GM10847 (cell line): ENCODE data around the gene GALNT10.

Source experiments
- POLR2A ChIP-seq: IDR thresholded peaks from 2 replicates; pipeline ENCODE4 v1.6.1; 2011; ENCODE audit not compliant: insufficient read length; ENCODE audit errors: extremely low read depth

The GALNT10 gene

DNA sequence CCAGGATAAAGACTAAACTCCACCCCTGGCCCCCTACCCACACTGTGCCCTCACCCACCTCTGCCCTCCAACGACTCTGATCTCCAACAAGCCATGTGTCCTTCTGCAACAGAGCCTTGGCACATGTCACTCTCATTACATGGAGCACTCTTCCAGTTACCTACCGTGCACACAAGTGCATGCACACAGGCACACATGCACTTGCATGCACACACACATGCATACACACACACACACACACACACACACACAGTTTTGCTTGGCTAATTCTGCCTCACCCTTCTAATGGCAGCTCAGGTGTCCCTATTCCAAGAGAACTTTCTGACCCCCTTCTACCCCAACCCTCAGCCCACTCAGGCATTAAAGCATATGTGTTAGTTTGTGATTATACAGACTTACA is 19.6 kb downstream of the GALNT10 start:
- no peak for TF ChIP-seq POLR2A

GRCh38 chr5:154211641-154212390 is 21.3 kb downstream of the GALNT10 start:
- no peak for TF ChIP-seq POLR2A

DNA sequence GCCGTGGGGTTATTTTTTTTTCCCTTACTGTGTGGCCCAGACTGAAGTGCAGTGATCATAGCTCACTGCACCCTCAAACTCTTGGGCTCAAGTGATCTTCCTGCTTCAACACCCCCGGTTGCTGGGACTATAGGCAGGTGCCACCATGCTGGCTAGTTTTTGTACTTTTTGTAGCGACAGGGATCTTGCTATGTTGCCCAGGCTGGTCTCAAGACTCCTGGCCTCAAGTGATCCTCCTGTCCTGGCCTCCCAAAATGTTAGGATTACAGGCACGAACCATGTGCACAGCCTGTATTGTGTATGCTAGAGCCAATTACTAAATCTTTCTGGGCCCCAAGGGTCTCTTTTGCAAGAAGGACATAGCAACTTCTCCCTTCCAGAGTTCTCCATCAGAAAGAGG is 23.1 kb downstream of the GALNT10 start:
- no peak for TF ChIP-seq POLR2A

DNA sequence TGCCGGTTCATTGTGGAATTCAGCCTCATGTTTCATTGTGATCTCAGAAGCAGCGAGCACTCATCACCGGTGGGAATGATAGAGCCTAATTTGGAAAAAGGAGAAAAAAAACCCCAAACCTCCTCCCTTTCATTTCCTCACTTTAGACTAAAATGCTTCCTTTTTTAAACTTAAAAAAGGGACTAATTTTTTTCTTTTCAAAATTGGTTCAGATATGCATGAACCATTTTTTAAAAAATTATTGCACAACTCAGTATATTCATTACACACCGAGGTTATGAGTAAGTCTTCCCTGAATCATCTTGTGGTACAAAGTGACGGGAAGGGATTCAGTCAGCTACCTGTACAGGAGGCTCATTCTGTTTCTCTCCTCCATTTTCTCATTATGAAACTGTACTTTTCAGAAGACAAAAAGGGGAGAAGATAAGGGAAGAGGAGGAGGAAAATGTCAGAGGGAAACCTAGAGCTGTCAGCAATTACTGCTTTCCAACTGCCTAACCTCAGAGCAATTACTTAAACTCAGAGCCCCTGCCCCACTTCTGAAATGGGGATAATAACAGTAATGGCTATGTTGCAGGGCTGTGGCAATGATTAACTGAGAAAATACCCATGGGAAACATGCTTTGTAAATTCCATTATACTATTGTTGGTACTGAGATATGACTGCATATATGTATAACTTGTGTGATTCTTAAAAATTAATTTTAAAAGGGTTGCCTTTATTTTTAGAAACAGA is 24.0 kb downstream of the GALNT10 start:
- no peak for TF ChIP-seq POLR2A

GRCh38 chr5:154215571-154216325 is 25.2 kb downstream of the GALNT10 start:
- no peak for TF ChIP-seq POLR2A

GRCh38 chr5:154217462-154217861 is 26.9 kb downstream of the GALNT10 start:
- TF ChIP-seq POLR2A, result no peak

- TF ChIP-seq POLR2A, result no peak
These were observed 28.3 kb downstream of the GALNT10 start for GRCh38 chr5:154218786-154219185.

GRCh38 chr5:154220625-154221024 is 30.1 kb downstream of the GALNT10 start:
- no peak for TF ChIP-seq POLR2A

- TF ChIP-seq POLR2A, result no peak
These were observed 30.9 kb downstream of the GALNT10 start for GRCh38 chr5:154221371-154221896.

- no peak for TF ChIP-seq POLR2A
These were observed 31.9 kb downstream of the GALNT10 start for GRCh38 chr5:154222414-154222813.

DNA sequence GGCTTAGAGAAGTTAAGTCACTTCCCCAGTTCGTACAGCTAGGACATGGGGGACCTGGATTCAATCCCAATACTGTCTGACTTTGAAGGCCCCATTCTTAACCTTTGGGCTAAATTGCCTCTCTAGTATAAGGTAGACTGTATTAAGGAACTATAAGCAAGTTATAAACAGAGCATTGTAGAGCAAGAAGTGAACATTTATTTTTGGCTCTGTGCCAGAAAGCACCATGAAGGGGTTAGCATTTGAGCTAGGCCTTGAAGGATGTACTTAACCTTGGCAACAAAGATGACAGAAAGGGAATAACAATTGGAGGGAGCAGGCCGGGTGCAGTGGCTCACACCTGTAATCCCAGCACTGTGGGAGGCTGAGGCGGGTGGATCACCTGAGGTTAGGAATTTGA is 32.8 kb downstream of the GALNT10 start:
- no peak for TF ChIP-seq POLR2A

DNA sequence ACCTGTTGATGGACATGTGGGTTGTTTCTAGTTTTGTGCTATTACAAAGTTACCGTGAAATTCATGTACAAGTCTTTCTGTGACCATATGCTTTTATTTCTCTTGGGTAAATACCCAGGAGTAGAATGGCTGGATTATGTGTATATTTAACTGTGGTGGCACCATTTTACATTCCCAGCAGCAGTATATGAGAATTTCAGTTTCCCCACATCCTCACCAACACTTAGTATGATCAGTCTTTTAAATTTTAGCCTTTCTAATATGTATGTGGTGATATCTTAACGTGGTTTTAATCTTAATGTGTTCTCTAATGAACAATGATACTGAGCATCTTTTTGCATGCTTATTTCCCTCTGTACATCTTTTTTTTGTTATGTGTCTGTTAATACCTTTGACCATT is 36.6 kb downstream of the GALNT10 start:
- no peak for TF ChIP-seq POLR2A

DNA sequence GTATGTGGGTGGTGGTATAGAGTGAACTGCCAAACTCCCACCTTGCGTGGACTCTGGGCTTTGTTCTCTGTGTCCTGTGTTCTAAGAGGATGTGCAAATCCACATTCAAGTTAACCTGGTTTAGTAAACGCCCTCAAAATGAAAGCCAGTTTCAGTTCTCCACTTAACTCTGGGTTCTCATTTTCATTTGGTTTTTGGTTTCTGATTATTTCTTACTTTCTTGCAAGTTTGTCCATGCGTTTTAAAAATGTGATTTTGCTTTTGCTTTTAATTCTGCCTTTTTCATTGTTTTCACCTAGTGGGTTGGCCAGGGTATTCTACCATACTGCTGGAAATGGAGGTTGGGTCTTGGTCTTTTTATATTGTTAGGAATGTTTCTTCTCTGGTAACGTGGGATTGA is 38.2 kb downstream of the GALNT10 start:
- no peak for TF ChIP-seq POLR2A

- no peak for TF ChIP-seq POLR2A
These were observed 40.0 kb downstream of the GALNT10 start for GRCh38 chr5:154230526-154230925.

DNA sequence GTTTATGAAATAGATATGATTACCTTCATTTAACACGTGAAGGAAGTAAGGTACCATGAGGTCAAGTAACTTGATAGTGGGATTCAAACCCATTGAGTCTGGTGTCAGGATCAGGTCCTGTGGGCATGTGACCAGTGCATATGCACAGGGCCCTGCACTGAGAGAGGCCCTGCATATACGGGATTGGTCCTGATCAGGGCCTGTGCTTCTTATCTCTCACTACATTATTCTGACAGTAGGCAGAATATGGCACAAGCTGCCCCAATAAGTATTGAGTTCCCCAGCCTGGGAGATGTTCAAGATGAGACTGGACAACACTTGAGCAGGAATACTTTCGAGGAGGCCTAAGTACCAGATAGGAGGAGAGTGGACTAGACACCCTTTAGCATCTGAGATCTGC is 44.0 kb downstream of the GALNT10 start:
- no peak for TF ChIP-seq POLR2A

GRCh38 chr5:154236011-154236410 is 45.5 kb downstream of the GALNT10 start:
- no peak for TF ChIP-seq POLR2A
